HepG2 (cell line): Measurements from ENCODE around the gene STRN3. TPM values are rescaled to one million over a fixed set of nuclear protein-coding genes. Genes with fewer than 3 reads are reported as not detected.
A peak's percentile ranks its signal among the peaks of the same experiment; 100 is the strongest.

Source experiments
- BCL3 ChIP-seq: sonication (generic); formaldehyde crosslinking; IDR thresholded peaks from 2 replicates; pipeline ENCODE4 v1.5.1; 2020; ENCODE audit warnings: mild to moderate bottlenecking, missing genetic modification reagents, moderate library complexity
- ERF ChIP-seq: IDR thresholded peaks from 2 replicates; pipeline ENCODE4 v1.6.1; 2018; ENCODE audit warnings: missing biosample characterization, missing genetic modification reagents
- FLYWCH1 ChIP-seq: sonication (generic); formaldehyde crosslinking; IDR thresholded peaks from 2 replicates; pipeline ENCODE4 v1.8.1; 2023; ENCODE audit warnings: mild to moderate bottlenecking, missing genetic modification reagents
- FOXA1 ChIP-seq, 2 experiments: fragments of 450-650 bp in 1 of 2; sonication (generic) in 1 of 2; formaldehyde crosslinking in 1 of 2; IDR thresholded peaks; 2 replicates each; pipeline versions ENCODE4 v1.4.0 to v1.6.1; 2016 to 2020; ENCODE audit warnings: missing genetic modification reagents in 1 of 2
- KLF12 ChIP-seq: sonication (generic); formaldehyde crosslinking; IDR thresholded peaks from 2 replicates; pipeline ENCODE4 v1.4.0; 2020; ENCODE audit warnings: missing genetic modification reagents, borderline replicate concordance
- KMT2B ChIP-seq: IDR thresholded peaks from 2 replicates; pipeline ENCODE4 v1.6.1; 2016; ENCODE audit warnings: missing genetic modification reagents, missing compliant biosample characterization
- NR1H2 ChIP-seq: sonication (generic); formaldehyde crosslinking; IDR thresholded peaks from 2 replicates; pipeline ENCODE4 v1.8.1; 2022; ENCODE audit warnings: low read depth, missing genetic modification reagents, borderline replicate concordance
- RORA ChIP-seq: sonication (generic); formaldehyde crosslinking; IDR thresholded peaks from 2 replicates; pipeline ENCODE4 v1.5.0; 2020; ENCODE audit warnings: mild to moderate bottlenecking, missing genetic modification reagents, moderate library complexity
- SAP130 ChIP-seq: IDR thresholded peaks from 2 replicates; pipeline ENCODE4 v1.6.1; 2016; ENCODE audit warnings: low read depth
- SOX6 ChIP-seq, 2 experiments: fragments of 450-650 bp in 1 of 2; sonication (generic) in 1 of 2; formaldehyde crosslinking in 1 of 2; IDR thresholded peaks; 2 replicates each; pipeline versions ENCODE4 v1.4.0 to v1.6.1; 2017 to 2020; ENCODE audit warnings: antibody characterized with exemption in 1 of 2, mild to moderate bottlenecking in 1 of 2, missing genetic modification reagents in 1 of 2
- STAG1 ChIP-seq: sonication (generic); formaldehyde crosslinking; IDR thresholded peaks from 2 replicates; pipeline ENCODE4 v1.4.0; 2020; ENCODE audit warnings: missing genetic modification reagents
- TFDP2 ChIP-seq: sonication (generic); formaldehyde crosslinking; IDR thresholded peaks from 2 replicates; pipeline ENCODE4 v1.4.0; 2020; ENCODE audit warnings: missing genetic modification reagents
- USF2 ChIP-seq, 2 experiments: sonication (generic) in 1 of 2; formaldehyde crosslinking in 1 of 2; IDR thresholded peaks; 2 replicates each; pipeline versions ENCODE4 v1.5.1 to v1.6.1; 2011 to 2020; ENCODE audit warnings: borderline replicate concordance in 1 of 2, low read depth in 1 of 2, low read length in 1 of 2, mild to moderate bottlenecking in 1 of 2, missing genetic modification reagents in 1 of 2, moderate library complexity in 1 of 2
- YY1 ChIP-seq: IDR thresholded peaks from 2 replicates; pipeline ENCODE4 v1.6.1; 2011; ENCODE audit warnings: low read length, low read depth, moderate library complexity, mild to moderate bottlenecking; ENCODE audit not compliant: insufficient read depth, insufficient replicate concordance
- ZBTB7A ChIP-seq: sonication (generic); formaldehyde crosslinking; IDR thresholded peaks from 2 replicates; pipeline ENCODE4 v1.8.0; 2022; ENCODE audit warnings: mild to moderate bottlenecking, missing genetic modification reagents
- ZEB1 ChIP-seq: IDR thresholded peaks from 2 replicates; pipeline ENCODE4 v1.6.1; 2012; ENCODE audit warnings: mild to moderate bottlenecking, low read depth, inconsistent platforms; ENCODE audit not compliant: insufficient replicate concordance
- ZFP36L1 ChIP-seq: sonication (generic); formaldehyde crosslinking; IDR thresholded peaks from 2 replicates; pipeline ENCODE4 v1.8.0; 2022; ENCODE audit warnings: mild to moderate bottlenecking, missing genetic modification reagents, moderate library complexity
- ZGPAT ChIP-seq: IDR thresholded peaks from 2 replicates; pipeline ENCODE4 v1.6.1; 2016; ENCODE audit warnings: mild to moderate bottlenecking
- ZNF292 ChIP-seq: sonication (generic); formaldehyde crosslinking; IDR thresholded peaks from 2 replicates; pipeline ENCODE4 v1.8.1; 2022; ENCODE audit warnings: mild to moderate bottlenecking, low read depth, missing genetic modification reagents, borderline replicate concordance
- ZNF337 ChIP-seq: sonication (generic); formaldehyde crosslinking; IDR thresholded peaks from 2 replicates; pipeline ENCODE4 v1.5.1; 2020; ENCODE audit warnings: missing genetic modification reagents, low read depth, mild to moderate bottlenecking, borderline replicate concordance
- ZNF512 ChIP-seq: sonication (generic); formaldehyde crosslinking; IDR thresholded peaks from 2 replicates; pipeline ENCODE4 v1.4.0; 2020; ENCODE audit warnings: mild to moderate bottlenecking, missing genetic modification reagents
- ZNF883 ChIP-seq: sonication (generic); formaldehyde crosslinking; IDR thresholded peaks from 2 replicates; pipeline ENCODE4 v1.5.1; 2020; ENCODE audit warnings: mild to moderate bottlenecking, missing genetic modification reagents; ENCODE audit errors: not compliant biosample characterization
- polyA plus RNA-seq, 8 experiments: library from polyadenylated mRNA; depleted of rRNA in 3 of 8; stranded (reverse) in 7 of 8; unstranded in 1 of 8; fragments of >200 nt; fragmentation: Illumina TruSeq in 4 of 8; extraction: Trizol in 4 of 8; gene quantifications; 2 replicates each; pipeline versions ENCODE4 v1.2.1 to v1.2.3, GENCODE V29; 2011 to 2016; ENCODE audit warnings: low read depth in 4 of 8, missing spikeins in 1 of 8, mixed read lengths in 1 of 8; ENCODE audit not compliant: insufficient read depth in 1 of 8
- total RNA-seq, 5 experiments: library from RNA; depleted of rRNA; stranded (reverse); fragments of >200 nt; fragmentation: Illumina TruSeq; extraction: Trizol; gene quantifications; 2 replicates each; pipeline ENCODE4 v1.2.3, GENCODE V29; 2016; ENCODE audit warnings: low read depth in 1 of 5

STRN3 gene
- total and polyA plus RNA-seq, 2 of the 13 experiments (the other 11 are each of a cell fraction or from before 2014, with no cell fraction given): 49.4 to 123 TPM

GRCh38 chr14:31037709-31038221, 11.6 kb upstream of the STRN3 start (continued):
- TF ChIP-seq ZNF512 (CRISPR knock-in tag) (no peak), YY1 (no peak), SAP130 (CRISPR knock-in tag) (peak; percentile 58; the same call in 1 of the 2 replicates), FLYWCH1 (CRISPR knock-in tag) (no peak), ZBTB7A (CRISPR knock-in tag) (no peak), RORA (CRISPR knock-in tag) (no peak), ERF (CRISPR knock-in tag) (no peak), ZFP36L1 (CRISPR knock-in tag) (no peak), ZNF883 (no peak), ZNF292 (CRISPR knock-in tag) (no peak), SOX6 (IDR thresholded peaks at IDR 0.05) (no peak), SOX6 (CRISPR knock-in tag; IDR thresholded peaks at IDR 0.05) (peak; percentile 84), ZGPAT (CRISPR knock-in tag) (peak; percentile 45; the same call in 1 of the 2 replicates), KMT2B (no peak), KLF12 (CRISPR knock-in tag) (no peak), ZEB1 (no peak), FOXA1 (IDR thresholded peaks at IDR 0.05) (no peak), FOXA1 (CRISPR knock-in tag; IDR thresholded peaks at IDR 0.05) (peak; percentile 65), NR1H2 (CRISPR knock-in tag) (no peak), STAG1 (CRISPR knock-in tag) (no peak), BCL3 (no peak), TFDP2 (no peak), ZNF337 (CRISPR knock-in tag) (no peak), USF2 (IDR thresholded peaks at IDR 0.05; ENCODE audit: low read depth, low read length) (no peak), USF2 (CRISPR knock-in tag; IDR thresholded peaks at IDR 0.05; ENCODE audit: borderline replicate concordance) (no peak)
